Activated T-helper 1 cell treated with Interleukin-2 at 50 U/mL for 16 hours (primary cell): ENCODE measurements around the gene OR10AD1.
"Not testable (repeated sequence)": the region's sequence is repeated elsewhere in the genome, so short reads cannot be mapped to it uniquely, and the experiment has no call there.

Experiments
- DNase-seq: peaks from one replicate; pipeline ENCODE4 v3.0.0-alpha.2; 2020; ENCODE audit warnings: low read depth

Gene OR10AD1

DNA sequence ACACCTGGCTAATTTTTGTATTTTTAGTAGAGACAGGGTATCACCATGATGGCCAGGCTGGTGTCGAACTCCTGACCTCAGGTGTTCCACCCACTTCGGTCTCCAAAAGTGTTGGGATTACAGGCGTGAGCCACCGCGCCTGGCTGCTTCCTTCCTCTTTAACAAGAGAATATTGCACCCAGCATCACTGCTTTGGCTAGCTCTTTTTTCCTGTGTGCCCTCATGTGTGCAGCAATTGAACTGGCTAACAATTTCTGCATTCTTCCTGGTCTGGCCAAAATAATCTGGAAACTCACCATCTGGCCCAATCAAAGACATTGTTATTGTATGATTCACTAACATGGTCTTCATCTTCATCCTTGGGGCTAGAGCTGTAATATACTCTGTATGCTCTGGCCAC lies 43.0 kb downstream of the OR10AD1 start:
- no peak for DNase-seq

DNA sequence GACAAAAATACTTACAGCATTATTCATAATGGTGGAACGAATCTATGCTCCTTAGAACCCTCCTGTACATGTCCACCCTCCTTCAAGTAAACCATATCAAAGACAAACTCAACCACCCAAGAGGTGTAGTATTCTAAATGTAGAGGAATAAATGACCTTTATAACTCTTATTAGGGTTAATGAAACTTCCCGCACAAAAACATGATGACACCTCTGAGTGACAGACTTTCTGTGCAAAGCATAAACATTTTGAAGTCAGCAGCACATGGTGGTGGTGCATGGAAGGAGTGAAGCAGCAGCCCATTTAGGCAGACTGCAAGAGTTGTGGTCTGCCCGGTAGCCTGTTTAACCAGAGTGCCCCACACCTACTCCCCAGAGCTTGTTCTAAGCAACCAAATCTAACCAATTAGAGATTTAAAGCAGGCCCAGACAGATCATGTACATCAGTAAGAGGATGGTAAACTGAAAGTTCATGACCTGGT lies 45.2 kb downstream of the OR10AD1 start:
- DNase-seq, result no peak

- DNase-seq, result peak; percentile 98
These were observed 45.8 kb downstream of the OR10AD1 start, which contains the start of gene ASB8 for GRCh38 chr12:48157018-48157888. Gene ASB8, minus strand, starts transcription at chr12:48157515. Its CDS starts 4,019 bp downstream, at chr12:48153496.

DNA sequence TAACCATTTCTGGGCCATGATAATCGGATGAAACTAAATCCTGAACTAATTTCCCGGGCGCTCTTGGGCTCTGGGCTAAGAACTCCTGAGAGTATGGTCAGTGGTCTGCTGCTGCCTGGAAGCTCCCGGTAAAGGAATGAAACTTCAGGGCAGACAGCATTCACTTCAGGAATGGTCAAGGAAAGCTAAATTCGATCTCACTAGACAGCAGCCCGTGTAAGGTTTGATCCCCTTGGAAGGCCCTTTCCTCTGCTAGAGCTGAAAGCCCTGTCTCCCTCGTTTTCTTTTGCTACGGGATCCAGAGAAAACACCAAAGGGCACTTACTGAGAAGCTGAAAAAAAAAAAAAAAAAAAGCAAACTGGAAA lies 46.5 kb downstream of the OR10AD1 start:
- no peak for DNase-seq

- not testable (repeated sequence) for DNase-seq
These were observed 47.3 kb downstream of the OR10AD1 start for GRCh38 chr12:48155786-48156185.
